ENCODE measurements around the gene EBNA1BP2. TPM values are rescaled to one million over a fixed set of nuclear protein-coding genes. Genes with fewer than 3 reads are reported as not detected.
"Not testable (repeated sequence)": the region's sequence is repeated elsewhere in the genome, so short reads cannot be mapped to it uniquely, and the experiment has no call there.

EBNA1BP2 gene
- total RNA-seq, 2 donors from 2014 or later = 27.5 to 35.3 TPM

- Histone ChIP-seq H3K4me1 (peaks cover 4% of the 10 kb centered on the region), H3K27me3 (no peaks in the 10 kb centered on the region), H3K27ac (no peak overlapping the region), H3K36me3 (replicated peaks in 1 of 2; ENCODE audit: insufficient read depth in 1 of 2, low read depth in 2 of 2) (no peaks in the 10 kb centered on the region), H3K4me3 (no peak overlapping the region), H3K9me3 (no peaks in the 10 kb centered on the region)
- no peak for DNase-seq
- 47 to 57% methylated on average over 7 of the region's 7 CpGs for WGBS, 2 donors
- TF ChIP-seq CTCF (IDR thresholded peaks at IDR 0.05) (no peak), POLR2A (IDR thresholded peaks at IDR 0.05) (no peak)
- intact Hi-C loops (cut with DNase I) = no loop called here
- no peak for ATAC-seq
Measured at GRCh38 chr1:43214501-43215444, 42.7 kb upstream of the EBNA1BP2 start.

GRCh38 chr1:43208277-43208676, 36.2 kb upstream of the EBNA1BP2 start:
- H3K9me3 ChIP-seq; H3K27ac ChIP-seq; DNase-seq; H3K36me3 ChIP-seq (replicated peaks in 1 of 2; ENCODE audit: insufficient read depth in 1 of 2, low read depth in 2 of 2); ATAC-seq; H3K4me1 ChIP-seq; H3K27me3 ChIP-seq; H3K4me3 ChIP-seq; intact Hi-C loops (cut with DNase I): not testable (repeated sequence)
- WGBS, 2 donors = 91 to 96% methylated on average over 8 of the region's 8 CpGs

DNA sequence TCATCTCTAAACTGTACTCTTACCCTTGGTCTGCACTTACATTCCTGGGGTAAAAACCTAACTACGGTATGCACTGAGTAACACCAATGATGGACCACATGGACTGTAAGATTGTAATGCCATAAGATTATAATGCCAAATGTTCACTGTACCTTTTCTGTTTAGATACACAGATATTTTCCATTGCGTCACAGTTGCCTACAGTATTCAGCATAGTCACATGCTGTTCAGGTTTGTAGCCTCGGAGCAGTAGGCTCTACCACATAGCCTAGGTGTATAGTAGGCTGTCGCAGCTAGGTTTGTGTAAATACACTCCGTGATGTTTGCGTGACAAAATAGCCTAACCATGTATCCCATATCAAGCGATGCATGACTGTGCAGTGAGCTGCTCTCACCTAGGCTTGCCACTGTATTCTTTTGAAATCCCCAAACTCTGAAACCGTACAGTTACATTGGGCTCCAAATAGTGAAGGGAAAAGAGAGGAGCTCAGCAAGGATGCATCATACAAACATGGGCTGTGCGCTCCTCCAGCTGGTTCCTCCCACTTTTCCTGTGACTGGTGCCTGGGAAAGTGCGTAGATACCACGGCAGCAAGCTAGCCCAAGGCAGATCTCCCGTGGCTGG, 35.3 kb upstream of the EBNA1BP2 start:
- Histone ChIP-seq H3K4me1 (peaks cover 9% of the 10 kb centered on the region), H3K27me3 (no peaks in the 10 kb centered on the region), H3K4me3 (no peak overlapping the region), H3K27ac (peak overlapping the region in 2 of 4 donors; percentile 28 to 60), H3K36me3 (replicated peaks in 1 of 2; ENCODE audit: insufficient read depth in 1 of 2, low read depth in 2 of 2) (no peaks in the 10 kb centered on the region), H3K9me3 (no peaks in the 10 kb centered on the region)
- intact Hi-C loops (cut with DNase I) = no loop called here
- TF ChIP-seq CTCF (IDR thresholded peaks at IDR 0.05) (no peak), POLR2A (IDR thresholded peaks at IDR 0.05) (no peak)
- DNase-seq (no peak), ATAC-seq (no peak)
- 81 to 89% methylated on average over 12 of the region's 12 CpGs for WGBS, 2 donors

DNA sequence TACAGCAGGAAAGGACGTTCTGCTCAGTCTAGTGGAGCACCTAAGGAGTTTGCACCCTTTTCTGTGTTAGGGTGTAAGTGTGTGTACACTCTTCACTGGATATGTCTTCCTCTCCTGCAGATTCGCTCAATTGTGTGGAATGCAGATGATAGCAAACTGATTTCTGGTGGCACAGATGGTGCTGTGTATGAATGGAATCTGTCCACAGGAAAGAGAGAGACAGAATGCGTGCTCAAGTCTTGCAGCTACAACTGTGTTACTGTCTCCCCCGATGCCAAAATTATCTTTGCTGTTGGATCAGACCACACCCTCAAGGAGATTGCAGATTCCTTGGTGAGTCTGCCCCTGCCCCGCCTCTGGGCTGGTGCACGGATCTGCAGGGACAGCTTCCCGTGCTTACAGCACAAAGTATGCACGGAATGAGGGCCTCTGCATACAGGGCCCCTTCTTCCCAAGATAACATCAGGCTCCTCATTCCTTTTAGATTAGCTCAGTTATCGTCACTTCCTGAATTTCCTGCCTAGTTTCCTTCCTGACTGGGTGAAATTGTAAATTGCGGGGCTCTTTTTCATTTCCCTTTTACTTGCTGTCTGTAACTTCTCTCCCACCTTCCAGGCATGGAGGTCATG, 34.6 kb upstream of the EBNA1BP2 start:
- peak overlapping the region in 2 of 4 donors; percentile 28 to 60 for H3K27ac ChIP-seq
- 34 to 46% methylated on average over 10 of the region's 10 CpGs for WGBS, 2 donors
- H3K9me3 ChIP-seq = no peaks in the 10 kb centered on the region
- H3K4me3 ChIP-seq = no peak overlapping the region
- TF ChIP-seq CTCF (IDR thresholded peaks at IDR 0.05) (no peak), POLR2A (IDR thresholded peaks at IDR 0.05) (no peak)
- DNase-seq (peak in 3 of 4 donors; percentile 21 to 43 (median 33)), ATAC-seq (peak; percentile 92)
- H3K27me3 ChIP-seq = no peaks in the 10 kb centered on the region
- H3K36me3 ChIP-seq (replicated peaks in 1 of 2; ENCODE audit: insufficient read depth in 1 of 2, low read depth in 2 of 2) = no peaks in the 10 kb centered on the region
- intact Hi-C loops (cut with DNase I) = no loop called here
- H3K4me1 ChIP-seq = peaks cover 9% of the 10 kb centered on the region

GRCh38 chr1:43205671-43206070, 33.6 kb upstream of the EBNA1BP2 start:
- H3K36me3 ChIP-seq (replicated peaks in 1 of 2; ENCODE audit: insufficient read depth in 1 of 2, low read depth in 2 of 2) = no peaks in the 10 kb centered on the region
- H3K27me3 ChIP-seq = no peaks in the 10 kb centered on the region
- H3K9me3 ChIP-seq = no peaks in the 10 kb centered on the region
- 94 to 95% methylated on average over 4 of the region's 4 CpGs for WGBS, 2 donors
- DNase-seq (no peak), ATAC-seq (no peak)
- intact Hi-C loops (cut with DNase I) = no loop called here
- H3K4me3 ChIP-seq = no peak overlapping the region
- TF ChIP-seq CTCF (IDR thresholded peaks at IDR 0.05) (no peak), POLR2A (IDR thresholded peaks at IDR 0.05) (no peak)
- peaks cover 9% of the 10 kb centered on the region for H3K4me1 ChIP-seq
- H3K27ac ChIP-seq = no peak overlapping the region

Data from body of pancreas (tissue), 4 donors.